Large intestine (tissue), 3 donors: ENCODE results near the gene DDX10. TPM values are rescaled to one million over a fixed set of nuclear protein-coding genes. Genes with fewer than 3 reads are reported as not detected.

Experiments
- DNase-seq, 2 donors: peaks; one replicate each; pipeline versions ENCODE4 v3.0.0 to v3.0.0-alpha.2; 2013
- H3K27ac ChIP-seq: one replicate; pipeline ENCODE4 v1.5.1; 2013; ENCODE audit warnings: low read length
- H3K27me3 ChIP-seq: 2 replicates; pipeline ENCODE4 v1.6.1; 2013; ENCODE audit warnings: low read length; ENCODE audit not compliant: control insufficient read depth, insufficient read depth
- H3K36me3 ChIP-seq: 2 replicates; pipeline ENCODE4 v1.6.1; 2013; ENCODE audit warnings: low read length; ENCODE audit not compliant: control insufficient read depth, insufficient read depth
- H3K4me1 ChIP-seq: one replicate; pipeline ENCODE4 v1.6.1; 2013; ENCODE audit warnings: low read length; ENCODE audit not compliant: control insufficient read depth, insufficient read depth
- H3K4me3 ChIP-seq: one replicate; pipeline ENCODE4 v1.5.1; 2013; ENCODE audit warnings: low read length
- H3K9me3 ChIP-seq: one replicate; pipeline ENCODE4 v1.6.1; 2013; ENCODE audit warnings: mild to moderate bottlenecking, low read depth, low read length, moderate library complexity; ENCODE audit not compliant: control insufficient read depth
- WGBS: methylation state at CpG from one replicate; pipeline ENCODE4 v1.1.5; 2013; ENCODE audit warnings: low lambda C conversion rate; ENCODE audit not compliant: insufficient coverage; 5-methylcytosine and 5-hydroxymethylcytosine counted together
- polyA plus RNA-seq: library from polyadenylated mRNA; unstranded; fragments of 120-200 nt; gene quantifications from one replicate; pipeline ENCODE4 v1.2.1, GENCODE V29; 2013

The DDX10 gene
- polyA plus RNA-seq, 1 donor: 17.8 TPM

DNA sequence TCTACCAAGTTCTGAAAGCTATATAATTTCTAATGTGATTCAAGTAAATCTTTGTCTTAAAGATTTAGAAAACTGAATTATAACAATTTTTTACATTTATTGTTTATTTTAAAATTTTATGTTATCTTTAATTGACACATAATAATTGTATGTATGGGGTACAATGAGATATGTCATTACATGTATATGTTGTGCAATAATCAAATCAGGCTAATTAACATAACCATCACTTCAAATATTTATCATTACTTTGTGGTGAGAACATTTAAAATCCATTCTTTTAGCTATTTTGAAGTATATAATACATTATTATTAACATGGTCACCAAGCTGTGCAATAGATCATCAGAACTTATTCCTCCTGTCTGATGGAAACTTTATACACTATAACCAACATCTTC lies 181.1 kb downstream of the DDX10 start:
- no peaks in the 10 kb centered on the region for H3K4me1 ChIP-seq
- no peaks in the 10 kb centered on the region for H3K27me3 ChIP-seq
- H3K27ac ChIP-seq: no peak overlapping the region
- H3K9me3 ChIP-seq: no peaks in the 10 kb centered on the region
- DNase-seq: no peak
- H3K36me3 ChIP-seq: no peaks in the 10 kb centered on the region
- H3K4me3 ChIP-seq: no peak overlapping the region

DNA sequence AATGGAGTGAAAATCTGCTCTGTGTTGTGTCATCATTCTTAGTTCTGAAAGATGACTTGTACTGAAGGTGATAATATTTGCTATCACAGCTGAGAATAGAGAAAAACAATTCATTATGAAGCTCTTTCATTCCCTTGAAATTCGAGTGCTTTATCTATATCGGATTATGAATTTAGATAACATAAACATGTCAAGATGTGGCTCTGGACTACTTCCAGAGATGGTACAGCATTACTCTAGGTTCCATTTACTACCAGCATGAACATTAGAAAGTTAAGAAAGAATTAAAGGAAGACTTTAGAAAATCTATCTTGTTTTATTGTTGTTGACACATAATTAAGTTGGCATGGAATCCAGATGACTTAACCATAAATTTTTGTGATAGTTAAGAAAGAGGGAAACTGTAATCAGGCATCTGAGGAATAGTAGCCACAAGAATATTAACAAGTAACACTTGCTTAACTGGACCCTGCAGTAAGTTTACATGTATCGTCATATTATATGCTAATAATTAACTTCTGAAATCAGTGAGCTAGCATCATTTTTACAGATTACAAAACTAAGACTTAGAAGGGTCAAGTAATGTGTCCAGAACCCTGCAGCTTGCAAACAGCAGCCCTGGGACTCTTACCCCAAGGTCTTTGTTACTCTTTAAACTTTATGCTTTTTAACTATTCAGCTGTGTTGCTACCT lies 182.6 kb downstream of the DDX10 start:
- DNase-seq: no peak
- Histone ChIP-seq H3K27ac (no peak overlapping the region), H3K4me3 (no peak overlapping the region), H3K36me3 (no peaks in the 10 kb centered on the region), H3K9me3 (no peaks in the 10 kb centered on the region), H3K27me3 (no peaks in the 10 kb centered on the region), H3K4me1 (no peaks in the 10 kb centered on the region)
- no CpG with 5 or more reads among the region's 3 CpGs for WGBS

DNA sequence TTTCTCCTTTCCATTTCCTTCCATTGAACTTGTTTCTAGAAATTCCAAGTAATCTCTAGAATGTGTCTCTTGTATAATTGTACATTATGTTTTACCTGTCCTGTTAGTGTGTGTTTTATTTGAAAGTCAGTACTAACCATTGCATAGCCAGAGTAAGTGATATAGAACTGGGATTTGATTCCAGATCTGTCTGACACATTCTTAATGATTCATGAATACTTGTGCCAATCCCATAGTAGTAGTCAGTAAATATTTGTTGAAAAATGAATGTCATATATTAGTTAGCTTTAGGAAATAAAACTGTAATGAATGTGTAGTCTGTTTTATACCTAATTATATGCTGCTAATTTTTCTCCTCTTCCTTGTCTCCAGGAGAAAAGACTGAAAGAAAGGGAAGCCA lies 186.9 kb downstream of the DDX10 start:
- H3K9me3 ChIP-seq: no peaks in the 10 kb centered on the region

DNA sequence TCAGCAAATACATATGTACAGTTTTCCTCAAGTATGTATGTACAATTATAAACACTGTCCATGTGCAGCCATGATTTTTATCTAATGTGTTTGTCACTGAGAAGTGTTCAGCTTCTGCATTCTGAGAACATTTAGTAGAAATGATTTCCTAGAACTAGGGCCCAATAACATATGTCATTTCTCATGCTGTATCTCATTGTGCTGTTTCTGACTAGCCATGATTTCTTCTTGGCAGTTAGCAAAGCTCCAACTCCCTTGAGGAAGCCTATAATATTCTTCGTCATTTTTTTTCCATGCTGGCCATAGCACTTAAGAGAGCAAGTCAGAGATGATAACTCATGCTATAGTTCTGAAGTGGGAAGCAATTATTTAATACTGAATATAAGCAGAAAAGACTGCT lies 187.8 kb downstream of the DDX10 start:
- H3K9me3 ChIP-seq: no peaks in the 10 kb centered on the region

More for the DNA sequence above, 186.9 kb downstream of the DDX10 start:
- H3K4me1 ChIP-seq: no peaks in the 10 kb centered on the region
- H3K36me3 ChIP-seq: no peaks in the 10 kb centered on the region
- no peaks in the 10 kb centered on the region for H3K27me3 ChIP-seq
- no peak overlapping the region for H3K4me3 ChIP-seq
- no peak for DNase-seq
- no peak overlapping the region for H3K27ac ChIP-seq

DNA sequence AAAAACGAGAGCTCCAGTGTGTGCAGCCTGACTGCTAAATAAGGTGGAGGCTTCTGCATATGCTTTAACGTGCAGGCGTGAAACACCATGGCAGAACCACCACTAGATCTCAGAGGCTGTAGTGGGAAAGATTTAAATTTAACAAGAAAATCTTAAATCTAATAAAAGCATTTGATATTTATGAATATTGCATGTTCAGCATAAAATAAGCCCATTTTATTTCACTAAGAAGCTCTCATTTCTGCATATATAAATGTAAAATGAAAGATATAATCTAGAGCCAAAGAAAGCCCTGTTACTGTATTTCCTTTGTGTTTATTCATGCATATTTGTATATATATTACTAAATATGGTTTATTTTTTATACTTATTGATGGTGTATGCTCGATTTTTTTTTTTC lies 188.3 kb downstream of the DDX10 start:
- no peak for DNase-seq
- Histone ChIP-seq H3K4me3 (no peak overlapping the region), H3K36me3 (no peaks in the 10 kb centered on the region), H3K27ac (no peak overlapping the region), H3K4me1 (no peaks in the 10 kb centered on the region), H3K27me3 (no peaks in the 10 kb centered on the region), H3K9me3 (no peaks in the 10 kb centered on the region)
- 83% methylated on average over 3 of the region's 4 CpGs for WGBS

More for the DNA sequence above, 187.8 kb downstream of the DDX10 start:
- no peak overlapping the region for H3K4me3 ChIP-seq
- DNase-seq: no peak
- no peak overlapping the region for H3K27ac ChIP-seq
- WGBS: no CpG with 5 or more reads among the region's 1 CpG
- H3K36me3 ChIP-seq: no peaks in the 10 kb centered on the region
- no peaks in the 10 kb centered on the region for H3K4me1 ChIP-seq
- H3K27me3 ChIP-seq: no peaks in the 10 kb centered on the region

DNA sequence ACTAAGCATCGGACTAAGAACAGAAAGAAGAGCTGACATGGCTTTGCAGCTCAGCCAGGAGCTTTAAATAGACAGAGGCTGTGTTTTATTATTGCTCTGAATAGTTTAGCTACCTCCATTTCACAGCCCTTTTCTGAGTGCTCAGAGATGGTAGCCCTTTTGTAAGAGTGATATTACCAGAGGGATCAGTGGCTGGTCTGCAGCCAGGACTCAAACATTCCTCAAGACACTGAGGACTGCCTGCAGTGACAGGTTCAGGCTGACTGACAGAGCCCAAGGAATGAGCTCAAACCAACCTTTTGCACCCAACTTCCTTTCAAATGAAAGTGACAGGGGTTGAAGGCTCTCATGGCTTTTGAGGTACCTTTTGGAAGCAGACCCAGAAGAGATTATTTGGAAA lies 189.0 kb downstream of the DDX10 start:
- WGBS: no CpG with 5 or more reads among the region's 1 CpG
- Histone ChIP-seq H3K4me1 (no peaks in the 10 kb centered on the region), H3K36me3 (no peaks in the 10 kb centered on the region), H3K27ac (no peak overlapping the region), H3K27me3 (no peaks in the 10 kb centered on the region), H3K4me3 (no peak overlapping the region), H3K9me3 (no peaks in the 10 kb centered on the region)
- DNase-seq: no peak

DNA sequence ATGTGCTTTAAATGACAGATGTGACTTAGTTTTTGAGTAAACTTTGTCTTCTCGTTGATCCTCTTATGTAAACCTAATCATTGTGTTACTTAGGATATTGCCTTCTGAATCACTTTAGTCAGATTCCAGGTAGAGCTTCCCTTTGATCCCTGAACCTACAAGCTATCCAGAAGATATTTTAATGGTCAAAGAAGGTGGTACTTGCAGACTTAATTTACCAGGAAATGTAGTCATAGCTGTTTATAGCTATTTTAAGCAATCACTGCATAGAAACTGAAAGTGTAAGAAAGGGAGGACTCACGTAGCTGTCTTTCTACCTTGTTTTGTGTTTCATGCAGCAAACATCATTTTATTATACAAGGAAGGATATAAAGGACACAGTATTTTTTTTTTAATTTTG lies 189.5 kb downstream of the DDX10 start:
- peak; percentile 14 to 65 for DNase-seq
- H3K4me1 ChIP-seq: no peaks in the 10 kb centered on the region
- no peak overlapping the region for H3K27ac ChIP-seq
- H3K4me3 ChIP-seq: no peak overlapping the region
- WGBS: no CpG with 5 or more reads among the region's 2 CpGs
- no peaks in the 10 kb centered on the region for H3K27me3 ChIP-seq
- H3K9me3 ChIP-seq: no peaks in the 10 kb centered on the region
- H3K36me3 ChIP-seq: no peaks in the 10 kb centered on the region

DNA sequence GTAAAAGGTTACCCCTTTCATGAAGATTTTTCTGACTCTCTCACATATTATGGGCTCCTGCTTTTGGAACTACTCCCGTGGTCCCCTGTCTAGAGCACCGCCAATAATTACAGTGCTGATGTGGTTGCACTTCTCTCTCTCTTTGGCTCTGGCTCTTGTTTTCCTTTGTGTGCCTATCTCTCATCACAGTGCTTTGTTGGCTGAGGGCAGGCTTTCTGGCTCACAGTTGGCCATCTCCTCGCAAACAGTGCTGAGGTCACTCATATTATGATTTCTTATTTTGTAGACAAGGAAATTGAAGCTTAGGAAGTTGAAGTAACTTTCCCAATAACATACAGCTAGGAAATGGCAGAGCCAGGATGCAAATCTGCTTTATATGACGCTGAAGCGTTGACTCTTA lies 192.5 kb downstream of the DDX10 start:
- H3K27ac ChIP-seq: no peak overlapping the region
- H3K27me3 ChIP-seq: no peaks in the 10 kb centered on the region
- H3K36me3 ChIP-seq: no peaks in the 10 kb centered on the region
- 100% methylated on average over 2 of the region's 5 CpGs for WGBS
- H3K9me3 ChIP-seq: no peaks in the 10 kb centered on the region
- no peaks in the 10 kb centered on the region for H3K4me1 ChIP-seq
- DNase-seq: peak in 1 of 2 donors; percentile 7
- H3K4me3 ChIP-seq: no peak overlapping the region

DNA sequence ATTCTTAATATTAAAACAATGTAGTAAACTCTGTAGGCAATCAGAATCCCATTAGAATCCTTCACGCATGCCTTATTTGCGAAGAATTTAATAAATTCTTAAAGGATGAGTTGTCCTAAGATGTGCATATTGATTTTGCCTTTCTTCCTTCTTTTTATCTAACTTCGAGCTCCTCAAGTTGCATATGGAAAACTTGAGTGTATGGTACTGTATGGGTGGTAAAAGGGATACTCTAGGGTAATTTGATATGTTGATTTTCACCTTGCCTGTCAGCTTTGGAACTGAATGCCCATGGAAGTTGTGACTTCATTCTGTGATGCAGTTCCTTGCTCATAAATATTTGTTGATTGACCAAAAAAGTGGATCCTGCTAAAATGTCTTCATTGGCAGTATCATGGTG lies 193.8 kb downstream of the DDX10 start:
- H3K4me1 ChIP-seq: no peaks in the 10 kb centered on the region
- DNase-seq: no peak
- H3K27ac ChIP-seq: no peak overlapping the region
- H3K9me3 ChIP-seq: no peaks in the 10 kb centered on the region
- no peak overlapping the region for H3K4me3 ChIP-seq
- H3K36me3 ChIP-seq: no peaks in the 10 kb centered on the region
- WGBS: 100% methylated on average over 2 of the region's 3 CpGs
- H3K27me3 ChIP-seq: no peaks in the 10 kb centered on the region

DNA sequence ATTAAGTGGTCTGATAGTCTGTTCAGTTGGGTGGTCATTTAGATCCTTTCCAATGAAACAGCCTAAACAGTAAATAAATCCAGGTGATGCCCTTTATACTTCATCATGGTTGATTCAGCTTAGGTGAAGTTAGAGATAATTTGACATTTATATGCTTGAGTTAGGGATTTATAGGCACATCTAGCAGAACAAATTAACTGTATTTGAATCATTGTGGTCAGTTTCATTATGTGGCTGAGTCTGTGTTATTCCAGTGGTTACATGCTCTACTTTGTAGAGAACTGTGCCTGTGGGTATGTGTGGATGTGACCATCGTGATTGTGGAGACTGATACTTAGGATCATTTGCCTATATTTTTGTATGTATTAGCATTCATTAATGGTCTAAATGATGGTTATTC lies 194.6 kb downstream of the DDX10 start:
- Histone ChIP-seq H3K27ac (no peak overlapping the region), H3K4me1 (no peaks in the 10 kb centered on the region), H3K27me3 (no peaks in the 10 kb centered on the region), H3K36me3 (no peaks in the 10 kb centered on the region), H3K4me3 (no peak overlapping the region), H3K9me3 (no peaks in the 10 kb centered on the region)
- no CpG with 5 or more reads among the region's 1 CpG for WGBS
- no peak for DNase-seq

DNA sequence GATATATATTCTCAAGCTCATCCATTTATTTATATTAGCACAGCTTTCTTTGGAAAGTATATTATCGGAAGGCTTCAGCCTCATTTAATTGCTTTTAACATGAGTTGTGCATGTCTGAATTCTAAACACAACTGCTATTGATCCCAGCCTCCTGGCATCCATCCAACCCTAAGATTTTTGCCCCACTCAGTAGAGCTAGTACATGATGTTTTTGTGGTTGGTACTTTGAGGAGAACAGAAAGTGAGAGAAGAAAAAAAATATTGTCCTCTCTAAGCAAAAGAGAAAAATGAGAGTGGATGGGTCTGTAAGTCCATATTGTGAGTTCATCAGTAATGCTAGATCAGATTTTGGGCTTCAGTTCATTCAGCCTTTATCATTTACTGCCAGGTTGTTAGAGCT lies 198.7 kb downstream of the DDX10 start:
- no CpG with 5 or more reads among the region's 1 CpG for WGBS
- H3K9me3 ChIP-seq: no peaks in the 10 kb centered on the region
- no peak for DNase-seq
- H3K4me1 ChIP-seq: no peaks in the 10 kb centered on the region
- no peak overlapping the region for H3K4me3 ChIP-seq
- H3K27ac ChIP-seq: no peak overlapping the region
- no peaks in the 10 kb centered on the region for H3K27me3 ChIP-seq
- no peaks in the 10 kb centered on the region for H3K36me3 ChIP-seq
